CD4-positive, alpha-beta T cell treated with Interleukin-6 at 100 ng/mL for 8 hours (primary cell): ENCODE data around the gene SLC6A13.
"Not testable (repeated sequence)": the region's sequence is repeated elsewhere in the genome, so short reads cannot be mapped to it uniquely, and the experiment has no call there.

Source experiments
- DNase-seq: peaks from one replicate; pipeline ENCODE4 v3.0.0-alpha.2; 2020; ENCODE audit warnings: mixed read lengths, low spot score

The SLC6A13 gene

DNA sequence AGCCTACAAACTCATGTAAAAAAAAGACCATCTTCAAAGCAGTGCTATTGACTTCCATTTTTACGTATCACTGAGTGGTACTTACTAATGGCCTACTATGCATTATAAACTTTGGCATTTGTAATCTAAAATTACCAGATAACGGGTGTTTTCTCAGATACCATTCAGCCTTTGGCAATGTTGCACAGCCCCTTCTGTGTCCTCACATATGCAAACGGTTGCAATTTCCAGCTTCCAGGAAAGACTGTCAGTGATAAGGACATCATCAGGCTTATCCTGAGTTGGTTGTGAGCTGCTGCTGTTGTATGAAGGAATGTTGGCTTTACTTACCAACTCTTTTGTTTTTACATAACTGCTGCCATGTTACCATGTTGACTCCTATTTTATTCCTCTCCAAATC, 1.6 kb upstream of the SLC6A13 start:
- no peak for DNase-seq

DNA sequence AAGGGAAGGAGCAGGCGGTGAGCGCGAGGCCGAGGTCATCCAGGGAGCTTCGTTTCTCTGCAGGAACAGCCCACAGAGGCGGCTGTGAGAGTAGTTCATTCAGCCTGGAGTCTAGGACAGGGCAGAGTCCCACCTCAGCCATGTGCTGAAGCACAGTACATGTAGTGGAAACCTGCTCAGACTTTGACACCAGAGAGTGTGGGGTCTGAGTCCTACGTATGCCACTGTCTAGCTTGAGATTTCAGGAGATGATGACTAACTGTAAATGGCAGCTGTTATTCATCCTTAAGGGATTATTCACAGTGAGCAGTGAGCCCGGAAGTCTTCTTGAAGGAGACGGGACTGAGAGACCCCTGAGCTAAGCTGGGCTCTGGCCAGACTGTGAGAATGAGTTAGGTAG, 938 bp upstream of the SLC6A13 start:
- DNase-seq: no peak

DNA sequence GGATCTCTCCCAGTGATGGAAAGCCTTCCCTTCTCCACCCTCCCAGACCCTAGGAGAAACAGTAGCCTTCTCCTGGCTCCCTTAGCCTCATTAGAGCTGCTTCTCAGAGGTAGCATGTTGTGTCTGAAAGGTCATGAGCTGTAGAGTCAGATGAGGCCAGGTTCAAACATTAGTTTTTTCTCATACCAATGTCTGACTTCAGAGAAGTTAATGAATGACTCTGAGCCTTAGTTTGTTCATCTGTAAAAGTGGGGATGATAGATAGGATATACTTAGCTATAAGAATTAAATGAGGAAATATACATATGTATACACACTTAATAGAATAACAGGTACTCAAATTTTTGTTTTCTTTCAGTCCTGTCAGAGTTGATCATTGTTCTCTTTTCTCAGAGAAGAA, 523 bp downstream of the SLC6A13 start:
- DNase-seq: no peak

DNA sequence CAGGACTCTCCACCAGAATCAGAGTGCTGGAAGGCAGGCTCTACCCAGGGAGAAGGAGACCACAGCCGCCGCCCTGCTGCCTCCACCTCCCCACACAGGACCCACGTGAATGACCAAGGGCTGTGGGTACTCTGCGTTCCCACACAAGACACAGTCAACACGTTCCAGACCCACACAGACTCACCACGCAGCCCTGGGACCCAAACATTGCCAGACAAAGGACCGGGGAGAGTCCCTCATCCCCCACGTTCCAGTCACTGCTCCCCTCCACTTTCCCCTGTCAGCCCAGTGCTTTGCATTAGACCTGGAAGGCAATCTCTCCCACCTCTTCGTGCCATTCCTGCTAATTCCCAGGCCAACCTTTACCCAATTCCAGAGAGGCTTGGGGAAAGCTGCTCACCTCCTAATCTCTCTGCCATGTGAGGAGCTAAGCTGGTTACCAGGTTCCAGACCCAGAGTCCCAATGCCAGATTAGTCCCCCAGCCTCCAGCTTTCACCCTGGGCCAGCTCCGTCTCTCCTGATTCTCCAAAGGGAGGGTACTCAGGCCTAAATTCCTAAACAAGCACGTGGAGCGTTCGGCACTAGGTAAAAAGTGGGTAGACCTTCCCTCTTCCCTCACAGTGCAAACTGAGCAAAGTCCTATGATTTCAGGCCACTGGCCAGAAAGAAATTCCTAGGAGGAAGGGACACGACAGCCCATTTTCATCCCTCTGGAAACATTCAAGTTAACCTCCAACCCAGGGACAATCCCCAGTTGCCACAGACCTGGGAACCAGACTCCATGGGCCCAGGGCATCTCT, 4.9 kb downstream of the SLC6A13 start:
- DNase-seq: no peak

DNA sequence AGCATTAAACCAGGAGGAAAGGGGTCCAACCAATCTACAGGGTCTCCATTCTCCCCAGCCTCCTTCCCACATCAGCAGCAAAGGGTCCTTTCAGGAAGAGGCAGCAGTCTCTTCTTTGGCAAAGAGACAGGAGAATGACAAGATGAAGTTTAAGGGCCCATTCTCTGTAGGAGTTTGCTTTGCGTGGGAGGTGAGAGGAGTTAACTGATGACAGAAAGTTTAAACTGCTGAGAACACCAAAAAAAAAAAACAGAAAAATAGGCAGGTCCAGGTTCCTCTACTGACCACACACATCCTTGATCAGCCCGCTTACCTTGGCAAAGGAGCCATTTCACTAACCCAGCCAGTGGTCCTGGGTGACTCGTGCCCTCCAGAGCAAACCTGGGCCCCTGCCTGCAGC, 5.7 kb downstream of the SLC6A13 start:
- DNase-seq: no peak

DNA sequence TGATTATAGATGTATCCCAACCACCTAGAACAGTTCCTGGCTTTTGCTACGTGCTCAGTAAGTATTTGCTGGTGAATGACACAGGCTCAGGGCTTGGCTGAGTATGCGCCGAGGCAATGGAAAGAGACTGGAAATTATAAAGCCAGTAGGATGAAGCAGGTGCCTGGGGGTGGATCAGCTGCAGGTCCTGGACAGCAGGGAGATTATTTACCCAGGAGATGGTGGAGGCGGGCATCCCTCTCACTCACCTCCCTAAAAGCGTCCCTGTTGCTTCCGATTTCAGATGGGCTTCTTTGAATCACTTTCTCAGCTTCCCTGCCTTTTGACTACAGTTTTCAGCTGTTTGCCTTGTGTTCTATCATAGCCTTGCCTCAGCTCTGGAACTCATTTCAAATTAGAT, 6.4 kb downstream of the SLC6A13 start:
- no peak for DNase-seq

DNA sequence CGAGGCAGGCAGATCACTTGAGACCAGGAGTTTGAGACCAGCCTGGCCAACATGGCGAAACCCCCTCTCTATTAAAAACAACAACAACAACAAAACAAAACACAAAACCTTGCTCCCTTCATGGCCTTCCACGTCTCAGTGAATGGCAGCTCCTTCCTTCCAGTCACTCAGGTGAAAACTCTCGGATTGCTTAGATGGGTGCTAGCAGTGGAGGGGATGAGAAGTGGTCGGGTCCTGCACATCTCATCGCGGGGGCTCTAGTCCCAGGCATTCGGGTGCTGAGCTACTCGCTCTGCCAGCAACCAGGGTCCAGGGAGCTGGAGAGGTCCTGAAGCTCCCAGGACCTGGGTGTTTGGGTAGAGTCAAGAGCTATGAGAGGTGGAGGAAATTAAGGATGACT, 7.7 kb downstream of the SLC6A13 start:
- no peak for DNase-seq

DNA sequence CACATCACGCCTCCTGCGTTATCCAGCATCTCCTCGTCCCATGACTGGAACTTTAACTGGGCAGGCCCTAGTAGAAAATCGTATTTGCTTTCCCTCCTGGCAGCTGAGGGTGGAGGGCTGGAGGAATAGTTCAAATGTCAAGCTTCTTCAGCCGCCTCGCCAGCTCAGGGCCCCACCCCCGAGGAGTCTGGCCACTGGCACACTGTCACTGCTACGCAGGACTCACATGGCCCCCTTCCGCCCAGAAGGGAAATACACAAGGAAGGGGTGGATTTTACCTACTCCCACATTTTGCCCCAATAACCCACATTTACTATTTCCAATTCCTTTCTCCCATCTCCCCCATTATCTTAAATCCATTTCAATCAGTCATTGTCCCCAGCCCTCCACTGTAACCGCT, 8.6 kb downstream of the SLC6A13 start:
- DNase-seq: no peak

DNA sequence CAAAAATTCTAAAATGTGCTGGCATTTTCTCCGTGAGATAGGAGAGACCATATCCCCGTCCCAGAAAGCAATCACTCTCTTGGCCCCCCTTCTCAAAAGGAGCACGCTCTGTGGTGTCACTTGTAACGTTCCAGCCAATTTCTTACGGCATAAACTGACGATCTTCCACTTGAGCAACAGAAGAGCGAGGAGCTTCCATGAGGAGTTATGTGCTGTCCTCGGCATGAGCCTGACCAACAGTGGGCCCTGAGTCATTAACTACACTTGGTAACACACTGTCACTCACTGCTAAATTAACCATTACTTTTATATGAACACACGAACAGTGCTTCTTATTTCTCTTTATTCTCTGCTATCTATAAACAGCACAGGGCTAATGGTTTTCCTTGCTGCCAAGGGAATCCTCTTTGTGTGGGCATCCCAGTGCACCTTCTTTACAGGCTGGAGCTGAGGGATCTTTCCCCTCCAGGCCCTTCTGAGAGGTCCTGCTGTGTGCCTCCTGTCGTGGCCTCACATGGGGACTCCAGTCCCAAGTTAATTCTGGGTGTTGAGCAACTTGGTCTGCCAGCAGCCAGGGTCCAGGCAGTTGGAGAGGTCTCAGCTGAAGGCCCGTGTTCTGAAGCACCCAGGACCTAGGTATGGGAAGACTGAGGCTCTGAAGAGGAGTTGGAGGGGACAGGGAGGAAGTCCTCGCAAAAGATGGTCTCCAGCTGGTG, 9.4 kb downstream of the SLC6A13 start:
- DNase-seq: no peak

DNA sequence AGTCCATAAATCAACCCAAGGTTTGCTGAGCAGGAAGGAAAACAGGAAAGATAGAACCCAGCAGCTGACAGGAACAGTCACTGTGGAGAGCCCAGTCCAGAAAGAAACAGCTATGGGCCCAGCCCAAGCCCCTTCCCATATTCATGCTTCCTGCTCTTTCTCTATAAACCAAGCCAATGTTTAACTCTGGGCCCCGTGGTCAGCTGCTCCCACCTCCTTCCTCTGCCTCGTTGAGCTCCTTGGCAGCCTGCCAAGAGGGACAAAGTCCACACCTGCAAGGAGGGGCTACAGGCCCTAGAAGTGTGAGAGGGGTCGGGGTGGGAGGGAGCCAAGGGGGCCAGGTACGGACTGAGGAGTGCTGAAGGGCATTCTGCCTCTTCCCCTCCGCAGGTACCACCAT, 10.0 kb downstream of the SLC6A13 start:
- DNase-seq: no peak

DNA sequence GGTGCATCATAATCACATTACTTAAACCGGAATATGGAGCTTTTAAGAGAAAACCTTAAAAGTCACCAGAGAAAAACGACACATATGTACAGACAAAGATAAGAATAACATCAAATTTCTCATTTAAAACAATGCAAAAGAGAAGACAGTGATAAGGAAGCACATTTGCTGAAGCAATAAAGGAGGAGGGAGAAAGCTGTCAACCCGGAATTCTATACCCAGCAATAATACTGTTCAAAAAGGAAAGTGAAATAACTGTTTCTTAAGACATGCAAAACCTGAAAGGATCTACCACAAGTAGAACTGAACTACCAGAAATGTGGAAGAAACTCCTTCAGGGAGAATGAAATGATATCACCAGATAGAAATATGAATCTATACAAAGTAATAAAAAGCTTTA, 15.4 kb downstream of the SLC6A13 start:
- no peak for DNase-seq

DNA sequence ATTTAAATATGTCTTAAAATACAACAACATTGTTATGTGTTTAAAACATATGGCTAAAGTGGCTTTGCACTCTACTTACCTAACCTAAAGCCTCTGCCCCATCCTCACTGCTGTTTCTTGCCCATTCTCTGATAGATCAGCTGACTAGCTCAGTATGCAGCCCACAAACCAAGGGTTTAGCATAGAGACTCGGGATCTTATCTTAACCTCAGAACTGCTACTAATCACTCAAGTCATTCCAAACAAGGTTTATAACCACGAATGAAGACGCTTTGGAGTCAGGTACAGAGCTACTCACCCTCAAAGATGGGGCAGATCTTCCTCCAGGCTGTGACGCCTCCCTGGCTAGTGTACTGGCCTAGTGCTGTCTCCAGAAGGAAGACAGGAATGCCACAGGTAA, 19.3 kb downstream of the SLC6A13 start:
- no peak for DNase-seq

DNA sequence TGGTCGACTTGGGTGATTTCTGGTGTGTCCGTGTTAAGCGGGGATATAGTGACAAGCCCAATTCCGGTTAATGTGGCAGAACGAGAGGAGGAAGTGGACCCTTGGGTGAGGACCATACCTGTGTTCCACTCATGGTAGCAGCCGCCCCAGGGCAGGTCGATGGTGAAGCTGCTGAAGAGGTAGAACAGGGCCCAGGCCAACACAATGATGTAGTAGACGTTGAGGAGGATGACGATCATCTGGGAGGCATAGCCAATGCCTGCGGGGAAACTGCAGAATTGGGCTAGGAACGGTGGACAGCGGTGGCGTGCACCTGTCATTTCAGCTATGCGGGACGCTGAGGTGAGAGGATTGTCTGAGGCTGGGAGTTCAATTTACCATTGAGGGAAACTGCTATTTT, 20.1 kb downstream of the SLC6A13 start:
- no peak for DNase-seq

DNA sequence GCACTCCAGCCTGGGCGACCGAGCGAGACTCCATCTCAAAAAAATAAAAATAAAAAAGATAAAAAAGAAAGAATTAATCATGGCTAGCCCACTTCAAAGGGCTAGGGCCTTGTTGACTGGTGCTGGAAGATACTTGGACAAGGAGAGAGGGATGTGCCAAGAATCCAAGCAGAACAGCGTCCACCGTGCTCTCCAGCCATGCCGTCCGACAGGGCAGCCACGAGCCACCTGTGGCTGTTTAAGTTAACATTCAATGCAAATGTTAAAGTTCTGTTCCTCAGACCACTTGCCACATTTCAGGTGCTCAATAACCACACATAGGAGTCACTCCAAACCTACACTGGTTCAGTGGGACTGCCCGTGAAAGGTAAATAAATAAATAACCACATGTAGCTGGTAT, 21.4 kb downstream of the SLC6A13 start:
- no peak for DNase-seq

DNA sequence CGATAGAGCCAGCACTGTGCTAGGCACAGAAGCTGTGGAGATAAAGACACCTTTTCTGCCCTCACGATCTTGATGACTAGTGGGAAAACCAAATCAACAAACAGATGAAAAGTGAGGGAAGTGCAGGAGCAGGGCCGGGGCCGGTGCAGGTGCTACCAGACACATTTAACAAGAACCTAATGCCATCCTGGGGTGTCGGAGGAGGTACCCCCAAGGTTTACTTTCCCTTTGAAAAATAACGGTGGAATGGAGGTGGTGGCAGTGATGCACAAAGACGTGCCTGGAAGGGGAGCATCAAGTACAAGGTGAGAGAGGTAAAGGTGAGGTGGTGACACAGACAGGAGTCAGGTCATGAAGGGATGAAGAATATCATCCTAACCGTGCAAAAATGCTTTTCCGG, 22.1 kb downstream of the SLC6A13 start:
- DNase-seq: no peak

DNA sequence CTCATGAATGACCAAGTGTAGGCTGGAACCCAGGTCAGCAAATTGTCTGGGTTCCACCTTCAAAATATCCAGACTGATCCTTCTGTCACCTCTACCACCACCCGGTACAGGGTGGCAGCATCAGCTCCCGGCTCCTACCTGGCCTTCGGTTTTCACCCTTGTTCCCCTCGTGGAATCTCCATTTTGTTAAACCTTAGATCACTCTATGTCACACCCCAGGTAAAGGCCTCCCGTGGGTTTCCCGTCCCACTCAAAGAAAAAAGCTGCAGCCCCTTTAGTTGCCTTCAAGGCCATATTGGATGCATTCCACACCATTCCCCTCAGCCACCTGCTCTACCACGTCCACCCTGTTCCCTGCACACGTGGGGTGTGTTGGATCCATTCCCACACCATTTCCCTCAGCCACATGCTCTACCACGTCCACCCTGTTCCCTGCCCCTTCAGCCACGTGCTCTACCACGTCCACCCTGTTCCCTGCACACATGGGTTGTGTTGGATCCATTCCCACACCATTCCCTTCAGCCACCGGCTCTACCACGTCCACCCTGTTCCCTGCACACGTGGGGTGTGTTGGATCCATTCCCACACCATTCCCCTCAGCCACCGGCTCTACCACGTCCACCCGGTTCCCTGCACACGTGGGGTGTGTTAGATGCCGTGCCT, 23.8 kb downstream of the SLC6A13 start:
- DNase-seq: no peak

DNA sequence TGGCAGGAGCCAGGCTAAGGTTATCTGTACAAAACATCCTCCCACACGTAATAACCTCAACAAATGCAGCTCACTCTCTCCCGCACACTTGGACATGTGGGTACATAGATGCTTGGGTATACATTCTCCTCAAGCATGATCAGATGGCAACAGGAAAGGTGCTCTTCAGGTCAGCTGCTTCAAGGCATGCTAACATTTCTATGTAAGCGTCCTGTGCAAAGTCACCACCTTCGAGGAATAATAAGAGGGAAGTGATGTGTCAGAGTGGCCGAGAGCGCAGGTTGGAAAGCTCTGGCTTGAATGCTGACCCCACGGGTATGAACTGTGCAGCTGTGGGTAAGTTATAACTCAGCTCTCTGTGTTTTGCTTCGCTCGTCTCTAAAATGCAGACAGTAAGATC, 24.5 kb downstream of the SLC6A13 start:
- no peak for DNase-seq

DNA sequence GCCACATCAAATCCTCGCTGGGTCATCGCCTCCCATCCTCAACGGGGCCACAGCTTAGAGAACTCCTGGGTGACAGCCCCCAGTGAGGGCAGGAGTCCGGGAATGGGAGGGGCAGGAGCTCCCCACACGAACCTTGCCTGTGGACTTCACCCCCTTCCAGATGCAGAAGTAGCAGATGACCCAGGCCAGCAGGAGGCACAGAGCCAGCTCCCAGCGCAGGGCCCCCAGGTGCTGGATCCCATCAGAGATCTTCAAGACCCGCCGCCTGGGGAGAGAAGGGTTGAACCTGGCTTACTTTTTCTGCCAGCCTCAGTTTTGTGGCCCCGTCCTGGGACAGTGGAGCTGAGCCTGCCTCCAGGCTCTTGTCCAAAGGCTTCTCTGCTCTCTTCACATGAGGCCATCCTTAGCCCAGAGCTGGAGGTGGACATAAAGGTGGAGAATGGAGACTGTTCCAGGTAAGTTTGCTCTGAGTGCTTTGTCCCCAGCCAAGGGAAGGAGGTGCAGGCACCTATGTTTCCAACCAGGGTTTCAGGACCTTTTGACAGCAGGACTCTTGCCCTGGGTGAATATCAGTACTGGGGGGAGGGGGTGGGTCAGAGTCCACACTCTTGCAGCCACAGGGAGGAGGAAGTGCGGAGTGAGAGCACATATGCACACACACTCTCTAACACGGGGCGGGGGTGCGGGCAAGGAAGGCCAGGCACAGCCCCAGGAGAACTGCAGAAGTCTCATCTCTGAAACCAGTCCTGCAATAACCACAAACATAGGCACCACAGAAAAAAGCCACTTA, 25.4 kb downstream of the SLC6A13 start:
- DNase-seq: no peak

DNA sequence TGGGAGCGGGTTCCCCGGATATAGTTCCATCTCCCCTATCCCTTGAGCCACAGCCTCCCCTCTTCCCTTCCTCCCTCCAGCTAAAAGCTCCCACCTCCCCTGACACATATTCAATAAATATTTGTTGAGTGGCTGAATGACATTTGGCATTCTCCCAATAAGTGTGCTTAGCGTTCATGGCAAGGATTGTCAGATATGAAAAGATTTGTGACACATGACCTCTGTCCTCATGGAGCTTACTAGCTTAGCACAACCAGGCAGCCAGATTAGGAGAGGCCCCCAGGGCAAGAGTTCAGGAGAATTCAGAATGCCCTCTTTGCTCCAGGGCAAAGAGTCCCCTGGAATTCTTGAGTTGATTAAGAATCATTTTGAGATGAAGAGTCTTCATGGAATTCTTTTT, 26.2 kb downstream of the SLC6A13 start:
- no peak for DNase-seq

DNA sequence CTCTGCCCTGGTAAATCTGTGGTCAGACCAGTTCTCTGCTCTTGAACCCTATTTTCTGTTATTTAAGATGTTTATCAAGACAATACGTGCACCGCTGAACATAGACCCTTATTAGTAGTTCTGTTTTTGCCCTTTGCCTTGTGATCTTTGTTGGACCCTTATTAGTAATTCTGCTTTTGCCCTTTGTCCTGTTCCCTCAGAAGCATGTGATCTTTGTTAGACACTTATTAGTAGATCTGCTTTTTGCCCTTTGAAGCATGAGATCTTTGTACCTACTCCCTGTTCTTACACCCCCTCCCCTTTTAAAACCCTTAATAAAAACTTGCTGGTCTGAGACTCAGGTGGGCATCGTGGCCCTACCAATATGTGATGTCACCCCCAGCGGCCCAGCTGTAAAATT, 26.7 kb downstream of the SLC6A13 start:
- not testable (repeated sequence) for DNase-seq

DNA sequence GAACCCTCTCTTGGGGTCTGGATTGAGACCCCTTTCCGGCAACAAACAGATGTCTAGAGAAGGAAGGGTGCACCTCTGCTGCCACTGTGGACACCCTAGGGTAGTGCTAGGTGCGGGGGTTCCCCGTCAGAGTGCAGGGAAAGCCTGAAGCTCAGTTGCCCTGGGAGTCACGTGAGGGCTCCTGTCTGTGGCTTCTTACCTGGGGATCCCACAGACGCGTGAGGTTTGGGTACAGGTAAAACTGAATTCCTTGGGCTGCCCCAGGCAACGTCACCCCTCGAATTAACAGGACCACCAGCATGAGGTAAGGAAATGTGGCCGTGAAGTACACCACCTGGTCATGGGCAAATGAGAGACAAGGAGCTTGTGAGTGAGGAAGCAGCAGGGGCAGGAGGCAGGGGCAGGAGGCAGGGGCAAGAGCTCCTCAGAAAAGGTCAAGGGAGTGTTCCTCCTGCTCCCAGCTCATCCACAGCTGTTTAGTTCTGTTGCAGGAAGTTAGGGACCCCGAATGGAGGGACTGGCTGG, 27.7 kb downstream of the SLC6A13 start:
- no peak for DNase-seq

DNA sequence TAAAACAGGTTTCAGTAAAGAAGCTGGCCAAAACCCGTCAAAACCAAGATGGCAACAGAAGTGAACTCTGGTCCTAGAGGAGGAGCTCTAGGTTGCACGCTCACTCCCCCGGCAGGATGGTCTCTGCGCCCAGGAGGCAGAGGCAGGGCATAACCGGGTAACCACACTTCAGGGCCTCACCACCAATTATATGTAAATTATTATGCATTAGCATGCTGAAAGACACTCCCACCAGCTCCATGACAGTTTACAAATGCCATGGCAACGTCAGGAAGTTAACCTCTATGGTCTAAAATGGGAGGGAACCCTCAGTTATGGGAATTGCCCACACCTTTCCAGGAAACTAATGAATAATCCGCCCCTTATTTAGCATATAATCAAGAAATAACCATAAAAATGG, 28.6 kb downstream of the SLC6A13 start:
- no peak for DNase-seq
